OCI-LY1 (cell line): ENCODE data around the gene NCBP1.

Experiments used
- H2AFZ ChIP-seq: fragments of 200-600 bp; sonication (generic), shearing (Covaris generic); 2 replicates; pipeline ENCODE4 v1.6.0; 2014; ENCODE audit warnings: antibody characterized with exemption, mild to moderate bottlenecking, low read length
- H3F3A ChIP-seq: fragments of 200-600 bp; sonication (generic), shearing (Covaris generic); 2 replicates; pipeline ENCODE4 v1.6.0; 2014; ENCODE audit warnings: mild to moderate bottlenecking, antibody characterized with exemption, low read length, moderate library complexity; ENCODE audit not compliant: insufficient read depth
- H3K27ac ChIP-seq: fragments of 200-600 bp; sonication (generic); 2 replicates; pipeline ENCODE4 v1.5.1; 2014; ENCODE audit warnings: low read length, mixed run types, mild to moderate bottlenecking, low read depth; ENCODE audit not compliant: poor library complexity, severe bottlenecking
- H3K27me3 ChIP-seq: fragments of 200-600 bp; sonication (generic); 2 replicates; pipeline ENCODE4 v1.6.0; 2014; ENCODE audit warnings: antibody characterized with exemption, mild to moderate bottlenecking, low read length, moderate library complexity; ENCODE audit not compliant: insufficient read depth
- H3K36me3 ChIP-seq: fragments of 200-600 bp; sonication (generic); 2 replicates; pipeline ENCODE4 v1.6.1; 2014; ENCODE audit warnings: mild to moderate bottlenecking, antibody characterized with exemption, low read length, moderate library complexity, mixed read lengths; ENCODE audit not compliant: insufficient read depth
- H3K4me1 ChIP-seq: fragments of 200-600 bp; sonication (generic); 2 replicates; pipeline ENCODE4 v1.5.1; 2014; ENCODE audit warnings: mild to moderate bottlenecking, low read length, moderate library complexity; ENCODE audit not compliant: insufficient read depth, severe bottlenecking
- H3K4me2 ChIP-seq: fragments of 200-600 bp; sonication (generic), shearing (Covaris generic); 2 replicates; pipeline ENCODE4 v1.6.1; 2014; ENCODE audit warnings: low read length
- H3K4me3 ChIP-seq: fragments of 200-600 bp; sonication (generic); 2 replicates; pipeline ENCODE4 v1.5.1; 2014; ENCODE audit warnings: low read length, low read depth, mild to moderate bottlenecking, mixed read lengths; ENCODE audit not compliant: poor library complexity, severe bottlenecking
- H3K79me2 ChIP-seq: fragments of 200-600 bp; shearing (Covaris generic); 2 replicates; pipeline ENCODE4 v1.6.1; 2016; ENCODE audit warnings: mixed run types, low read length, mixed read lengths; ENCODE audit not compliant: insufficient read depth
- H3K9ac ChIP-seq: fragments of 200-600 bp; sonication (generic), shearing (Covaris generic); 2 replicates; pipeline ENCODE4 v1.6.1; 2014; ENCODE audit warnings: mild to moderate bottlenecking, low read length, mixed read lengths
- H3K9me2 ChIP-seq: fragments of 200-600 bp; sonication (generic), shearing (Covaris generic); 2 replicates; pipeline ENCODE4 v1.6.1; 2014; ENCODE audit warnings: low read depth, mild to moderate bottlenecking, low read length, mixed read lengths
- H3K9me3 ChIP-seq: fragments of 200-600 bp; shearing (Covaris generic); 2 replicates; pipeline ENCODE4 v1.6.1; 2014; ENCODE audit warnings: low read length, mixed read lengths
- H4K20me1 ChIP-seq: fragments of 200-600 bp; sonication (generic), shearing (Covaris generic); 2 replicates; pipeline ENCODE4 v1.6.0; 2016; ENCODE audit warnings: mild to moderate bottlenecking, low read length; ENCODE audit not compliant: insufficient read depth
- EZH2 ChIP-seq: fragments of 200-600 bp; sonication (generic), shearing (Covaris generic); IDR thresholded peaks from 2 replicates; pipeline ENCODE4 v1.8.0; 2017; ENCODE audit warnings: borderline replicate concordance, mixed run types, mild to moderate bottlenecking, antibody characterized with exemption, low read length, moderate library complexity, mixed read lengths
- TF ChIP-seq, protein P1 (sequence below): fragments of 200-600 bp; sonication (generic), shearing (Covaris generic); IDR thresholded peaks from 2 replicates; pipeline ENCODE4 v1.5.1; 2017; ENCODE audit warnings: mild to moderate bottlenecking, antibody characterized with exemption, low read length, moderate library complexity, mixed read lengths

Gene NCBP1

DNA sequence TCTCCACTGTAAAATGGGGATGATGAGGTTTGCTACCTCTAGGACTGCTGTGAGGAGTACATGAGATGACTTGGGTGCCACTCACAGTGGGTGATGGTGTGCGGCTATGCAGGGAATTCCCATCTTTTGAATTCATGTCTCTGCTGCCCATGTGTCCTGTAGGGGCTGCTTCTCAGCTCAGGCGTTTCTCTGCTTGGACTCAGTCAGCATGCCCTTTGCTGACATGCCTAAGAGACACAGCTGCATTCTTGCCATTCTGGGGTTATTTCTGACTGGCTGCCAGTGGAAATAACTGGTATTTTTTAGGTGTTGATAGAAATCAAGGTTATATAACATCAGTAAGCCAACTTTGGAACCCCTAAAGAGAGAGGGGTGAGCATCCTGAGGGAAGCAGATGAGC, 87.8 kb downstream of the NCBP1 start:
- H3K4me3 ChIP-seq, result no peak overlapping the region
- no peaks in the 10 kb centered on the region for H4K20me1 ChIP-seq
- H3K9ac ChIP-seq, result no peak overlapping the region
- H3K36me3 ChIP-seq, result no peaks in the 10 kb centered on the region; the same call in 1 of the 2 replicates
- no peaks in the 10 kb centered on the region for H3K79me2 ChIP-seq
- H3K4me2 ChIP-seq, result no peak overlapping the region
- no peak overlapping the region for H3K27ac ChIP-seq
- 0 out of 2 replicates have a peak, but pooled peaks cover 3% of the 10 kb centered on the region for H3K9me3 ChIP-seq
- no peaks in the 10 kb centered on the region for H3K9me2 ChIP-seq
- H2AFZ ChIP-seq, result no peak overlapping the region
- TF ChIP-seq EZH2, result no peak
- TF ChIP-seq, protein P1, sequence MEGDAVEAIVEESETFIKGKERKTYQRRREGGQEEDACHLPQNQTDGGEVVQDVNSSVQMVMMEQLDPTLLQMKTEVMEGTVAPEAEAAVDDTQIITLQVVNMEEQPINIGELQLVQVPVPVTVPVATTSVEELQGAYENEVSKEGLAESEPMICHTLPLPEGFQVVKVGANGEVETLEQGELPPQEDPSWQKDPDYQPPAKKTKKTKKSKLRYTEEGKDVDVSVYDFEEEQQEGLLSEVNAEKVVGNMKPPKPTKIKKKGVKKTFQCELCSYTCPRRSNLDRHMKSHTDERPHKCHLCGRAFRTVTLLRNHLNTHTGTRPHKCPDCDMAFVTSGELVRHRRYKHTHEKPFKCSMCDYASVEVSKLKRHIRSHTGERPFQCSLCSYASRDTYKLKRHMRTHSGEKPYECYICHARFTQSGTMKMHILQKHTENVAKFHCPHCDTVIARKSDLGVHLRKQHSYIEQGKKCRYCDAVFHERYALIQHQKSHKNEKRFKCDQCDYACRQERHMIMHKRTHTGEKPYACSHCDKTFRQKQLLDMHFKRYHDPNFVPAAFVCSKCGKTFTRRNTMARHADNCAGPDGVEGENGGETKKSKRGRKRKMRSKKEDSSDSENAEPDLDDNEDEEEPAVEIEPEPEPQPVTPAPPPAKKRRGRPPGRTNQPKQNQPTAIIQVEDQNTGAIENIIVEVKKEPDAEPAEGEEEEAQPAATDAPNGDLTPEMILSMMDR, result no peak
- no peaks in the 10 kb centered on the region for H3K4me1 ChIP-seq
- peaks cover 8% of the 10 kb centered on the region; the same call in 1 of the 2 replicates for H3K27me3 ChIP-seq
- H3F3A ChIP-seq, result no peaks in the 10 kb centered on the region

DNA sequence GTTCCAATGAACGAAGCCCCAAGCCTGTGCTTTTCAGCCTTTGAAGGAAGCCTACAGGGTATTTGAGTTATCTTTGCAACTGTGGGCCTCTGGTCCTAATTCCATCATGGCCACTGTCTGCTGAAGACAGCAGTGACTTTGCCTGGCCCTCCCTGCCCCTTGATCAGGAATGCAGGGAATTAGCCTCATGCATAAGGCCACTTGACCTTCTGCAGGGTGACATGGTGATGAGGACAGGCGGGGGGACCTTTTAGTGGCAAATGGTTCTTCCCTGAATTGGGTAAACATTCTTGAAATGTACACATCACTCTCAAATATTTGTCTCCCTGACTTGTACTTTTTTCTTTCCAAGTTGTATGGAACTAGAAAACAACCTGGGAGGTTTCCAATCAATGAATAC, 88.7 kb downstream of the NCBP1 start:
- 0 out of 2 replicates have a peak, but pooled peaks cover 3% of the 10 kb centered on the region for H3K9me3 ChIP-seq

More for the DNA sequence above, 88.7 kb downstream of the NCBP1 start:
- H3K36me3 ChIP-seq, result no peaks in the 10 kb centered on the region; the same call in 1 of the 2 replicates
- H3F3A ChIP-seq, result no peaks in the 10 kb centered on the region
- H2AFZ ChIP-seq, result no peak overlapping the region
- no peaks in the 10 kb centered on the region for H3K79me2 ChIP-seq
- H3K27me3 ChIP-seq, result peaks cover 8% of the 10 kb centered on the region; the same call in 1 of the 2 replicates
- H3K4me1 ChIP-seq, result no peaks in the 10 kb centered on the region
- no peaks in the 10 kb centered on the region for H3K9me2 ChIP-seq
- H3K9ac ChIP-seq, result no peak overlapping the region
- no peak overlapping the region for H3K4me2 ChIP-seq
- H3K4me3 ChIP-seq, result no peak overlapping the region
- H4K20me1 ChIP-seq, result no peaks in the 10 kb centered on the region
- no peak overlapping the region for H3K27ac ChIP-seq
- TF ChIP-seq, protein P1, result no peak
